Measurements from ENCODE around the gene CHGA.

CHGA gene

GRCh38 chr14:92931681-92932447 lies 8.9 kb downstream of the CHGA start:
- no peak for DNase-seq

GRCh38 chr14:92932448-92933395 lies 9.8 kb downstream of the CHGA start:
- DNase-seq = no peak

DNA sequence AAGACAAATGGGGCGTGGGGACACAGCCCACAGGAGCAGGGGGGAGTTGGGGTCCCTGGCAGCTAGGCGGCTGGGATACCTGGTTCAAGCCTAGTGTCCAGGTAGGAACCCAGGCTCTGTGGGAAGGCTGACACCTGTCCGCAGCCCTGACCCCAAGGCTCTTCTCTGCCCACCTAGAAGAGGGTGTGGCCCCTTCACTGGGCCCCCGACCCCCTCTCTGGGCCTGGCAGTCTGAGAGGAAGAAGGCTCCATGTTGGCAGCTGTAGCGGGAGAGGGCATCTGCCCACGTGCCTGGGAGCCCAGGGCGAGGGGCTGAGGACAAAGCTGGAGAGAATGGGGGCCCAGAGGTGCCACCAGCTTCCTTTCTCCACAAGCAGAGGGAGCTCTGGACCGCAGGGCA lies 10.5 kb downstream of the CHGA start:
- DNase-seq = no peak

- no peak for DNase-seq
These were observed 11.5 kb downstream of the CHGA start for GRCh38 chr14:92934196-92935085.

GRCh38 chr14:92935446-92935845 lies 12.5 kb downstream of the CHGA start:
- DNase-seq = no peak

DNA sequence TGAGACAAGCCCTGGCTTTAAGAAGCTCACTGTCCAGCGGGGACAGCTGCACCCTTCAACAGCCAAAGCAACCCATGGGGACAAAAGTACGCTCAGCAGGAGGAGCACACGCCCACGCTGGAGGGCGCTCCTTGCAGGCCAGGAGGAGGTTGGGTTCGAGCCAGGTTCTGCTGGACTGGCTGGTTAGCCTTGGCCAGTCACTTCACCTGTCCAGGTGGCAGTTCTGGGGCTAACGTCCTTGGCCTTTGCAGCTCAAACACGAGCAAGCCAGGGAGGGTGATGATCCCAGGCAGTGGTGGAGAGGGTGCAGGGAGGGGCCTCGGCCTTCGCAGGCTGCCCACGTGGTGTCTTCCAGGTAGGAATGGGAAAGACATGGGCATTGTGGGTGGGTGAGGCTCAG lies 13.1 kb downstream of the CHGA start:
- no peak for DNase-seq

GRCh38 chr14:92937051-92937937 lies 14.3 kb downstream of the CHGA start:
- no peak for DNase-seq

- no peak for DNase-seq
These were observed 15.4 kb downstream of the CHGA start for GRCh38 chr14:92938235-92938875.

DNA sequence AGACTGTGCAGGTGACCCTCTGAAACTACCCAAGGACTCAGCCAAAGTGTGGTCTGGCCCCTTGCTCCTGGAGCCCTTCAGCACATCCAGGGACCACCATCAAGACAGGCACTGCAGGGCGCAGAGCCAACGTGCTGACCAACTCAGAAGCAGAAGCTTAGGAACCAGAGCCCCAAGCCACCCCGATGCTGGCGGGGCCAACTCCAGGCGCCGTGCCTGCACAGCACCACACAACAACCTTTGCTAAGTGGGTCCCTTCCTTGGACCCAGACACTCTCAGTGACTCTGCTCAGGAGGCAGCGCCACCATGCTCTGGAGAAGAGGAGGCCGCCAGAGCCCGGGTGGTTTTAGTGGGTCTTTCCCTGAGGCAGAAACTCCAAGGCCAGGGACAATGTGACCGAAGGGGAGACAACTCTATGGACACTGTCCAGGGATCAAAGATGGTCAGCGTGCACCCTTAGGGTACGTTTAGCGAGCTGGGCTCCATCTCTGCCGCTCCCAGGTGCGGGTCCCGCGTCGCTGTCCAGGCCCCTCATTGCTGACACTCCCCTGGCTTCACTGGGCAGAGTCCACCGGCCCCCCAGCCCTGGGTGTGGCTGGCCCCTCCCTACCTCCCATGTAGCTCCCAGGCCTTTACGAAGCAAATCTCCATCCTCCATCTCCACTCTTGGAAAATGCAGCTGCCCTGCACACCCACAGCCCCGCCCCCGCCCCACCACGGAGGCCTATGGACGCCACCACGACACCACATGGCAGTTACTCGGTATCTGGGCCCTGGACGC lies 16.1 kb downstream of the CHGA start:
- DNase-seq = no peak

DNA sequence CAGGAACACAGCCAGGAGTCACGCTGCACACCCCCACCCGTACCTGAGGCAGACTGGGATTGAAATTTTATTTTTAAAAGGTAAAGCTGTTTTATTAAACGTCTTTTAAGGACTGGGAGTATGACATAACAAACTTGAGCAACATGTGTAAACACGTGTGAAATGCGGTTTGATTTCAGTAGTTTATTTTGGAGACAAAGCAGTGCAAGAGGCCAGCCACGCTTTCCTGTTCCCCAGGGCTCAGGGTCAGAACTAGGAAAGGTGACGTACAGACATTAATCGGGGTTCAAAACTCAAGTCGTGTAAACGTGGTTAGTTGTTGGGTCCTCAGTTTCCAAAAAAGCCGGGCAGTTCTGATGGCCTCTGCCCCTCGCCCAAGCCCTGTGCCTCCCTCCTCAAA lies 16.7 kb downstream of the CHGA start:
- no peak for DNase-seq

- no peak for DNase-seq
These were observed 17.6 kb downstream of the CHGA start for GRCh38 chr14:92940543-92940942.

GRCh38 chr14:92941531-92941930 lies 18.6 kb downstream of the CHGA start:
- DNase-seq = no peak

DNA sequence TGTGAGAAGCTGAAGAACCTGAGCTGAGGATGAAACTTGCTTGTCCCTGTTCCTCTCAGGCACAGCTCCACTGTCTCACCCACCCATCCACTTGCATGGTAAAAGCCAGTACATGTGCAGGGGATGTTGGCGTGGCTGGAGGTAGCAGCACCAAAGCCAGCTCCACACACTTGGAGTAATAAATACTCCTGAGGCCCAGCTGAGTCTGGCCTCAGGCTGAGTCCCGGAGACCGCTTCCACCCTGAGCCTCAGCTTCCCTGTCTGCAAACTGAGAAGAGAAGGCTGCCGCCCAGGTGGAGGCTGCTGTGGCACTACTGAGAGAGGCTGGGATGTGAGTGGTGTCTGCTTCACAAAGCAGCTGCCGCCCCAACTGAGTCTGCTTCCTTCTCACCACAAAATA lies 19.2 kb downstream of the CHGA start:
- DNase-seq = no peak

DNA sequence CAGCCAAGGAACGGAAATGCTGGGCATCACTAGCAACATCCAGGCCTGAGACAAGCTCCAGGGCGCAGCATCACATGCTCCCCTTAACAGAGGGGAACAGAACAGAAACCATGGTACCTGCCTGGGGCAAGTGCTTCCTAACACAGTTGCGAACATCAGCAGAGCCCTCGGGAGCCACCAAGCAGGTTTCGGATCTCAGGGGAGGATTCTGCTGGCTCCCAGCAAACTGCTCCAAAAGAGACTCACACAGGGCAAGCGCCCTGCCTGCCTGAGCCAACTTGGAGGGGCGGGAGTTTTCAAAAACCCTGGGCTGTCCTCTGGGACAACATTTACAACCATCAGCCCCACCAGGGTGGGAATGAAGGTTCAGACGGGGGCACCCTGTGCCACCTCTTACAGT lies 19.6 kb downstream of the CHGA start:
- no peak for DNase-seq

DNA sequence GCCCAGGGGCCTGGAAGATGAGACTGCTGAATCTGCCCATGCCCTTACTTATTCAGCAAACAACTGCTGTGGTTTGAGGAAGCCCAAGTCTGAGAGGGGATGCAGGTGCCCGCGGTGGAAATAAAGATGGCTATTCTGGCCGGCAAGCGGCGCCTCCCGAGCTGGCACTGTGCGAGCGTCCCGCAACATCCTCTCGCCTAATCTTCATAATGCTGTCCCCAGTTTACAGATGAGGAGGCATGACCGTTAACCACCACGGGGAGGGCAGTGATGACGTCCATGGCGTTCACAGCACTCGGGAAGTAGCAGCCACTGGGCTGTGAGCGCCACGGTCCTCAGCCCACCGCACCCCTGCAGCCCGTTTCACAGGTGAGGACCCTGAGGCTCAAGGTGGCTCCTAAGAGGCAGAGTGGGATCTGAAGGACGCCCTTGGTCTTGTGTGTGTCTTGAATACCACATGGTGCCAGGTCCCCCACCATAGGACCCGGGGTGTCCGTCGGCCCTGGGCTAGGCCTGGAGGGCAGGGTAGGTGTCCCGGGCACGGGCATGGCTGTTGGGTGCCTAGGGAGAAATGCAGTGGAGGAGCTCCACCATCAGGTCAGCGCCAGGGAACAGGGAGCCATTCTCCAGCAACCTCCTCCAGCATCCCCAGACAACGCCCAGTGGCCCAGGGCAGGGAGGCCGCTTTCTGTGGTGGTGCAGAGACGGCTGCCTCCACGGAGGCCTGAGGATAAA lies 20.2 kb downstream of the CHGA start:
- DNase-seq = no peak

- DNase-seq = no peak
These were observed 21.1 kb downstream of the CHGA start for GRCh38 chr14:92943855-92944570.

GRCh38 chr14:92944976-92945375 lies 22.0 kb downstream of the CHGA start:
- DNase-seq = no peak

- no peak for DNase-seq
These were observed 22.6 kb downstream of the CHGA start for GRCh38 chr14:92945544-92945943.
